GM19193 (cell line): ENCODE data around the gene PYGB.

Source experiments
- POLR2A ChIP-seq: IDR thresholded peaks from 4 replicates; pipeline ENCODE4 v1.6.1; 2011; ENCODE audit not compliant: insufficient read depth, insufficient read length; ENCODE audit errors: extremely low read depth

Gene PYGB

GRCh38 chr20:25236450-25237304, 11.2 kb upstream of the PYGB start:
- no peak for TF ChIP-seq POLR2A

- no peak for TF ChIP-seq POLR2A
These were observed 10.1 kb upstream of the PYGB start for GRCh38 chr20:25237610-25238318.

DNA sequence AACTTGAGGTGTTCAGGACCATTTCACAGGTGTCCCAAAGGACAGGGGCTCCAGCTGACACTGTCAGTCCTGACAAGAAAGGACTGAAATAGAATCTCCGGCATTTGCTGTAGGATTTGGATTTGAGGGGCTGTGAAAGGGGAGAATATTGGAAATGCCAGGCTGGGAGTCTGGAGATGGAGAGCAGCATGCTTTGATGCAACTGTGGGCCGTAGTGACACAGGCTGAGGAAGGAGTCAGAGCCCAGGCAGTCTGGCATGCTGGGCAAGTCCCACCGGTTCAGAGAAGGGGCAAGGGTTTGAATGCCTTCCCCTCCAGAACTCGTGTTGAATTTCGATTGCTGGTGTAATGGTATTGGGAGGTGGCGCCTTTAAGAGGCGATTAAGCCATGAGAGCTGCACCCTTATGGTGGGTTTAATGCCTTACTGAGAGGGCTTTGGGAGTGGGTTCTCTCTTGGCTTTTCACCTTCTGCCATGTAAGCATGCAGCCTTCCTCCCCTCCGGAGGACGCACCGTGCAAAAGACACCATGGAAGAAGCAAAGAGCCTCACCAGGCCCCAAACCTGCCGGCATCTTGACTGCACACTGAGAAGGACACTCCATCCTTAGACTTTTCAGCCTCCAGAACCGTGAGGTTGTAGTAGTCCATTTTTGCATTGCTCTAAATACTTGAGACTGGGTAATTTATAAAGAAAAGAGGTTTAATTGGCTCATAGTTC, 9.4 kb upstream of the PYGB start:
- TF ChIP-seq POLR2A: no peak

DNA sequence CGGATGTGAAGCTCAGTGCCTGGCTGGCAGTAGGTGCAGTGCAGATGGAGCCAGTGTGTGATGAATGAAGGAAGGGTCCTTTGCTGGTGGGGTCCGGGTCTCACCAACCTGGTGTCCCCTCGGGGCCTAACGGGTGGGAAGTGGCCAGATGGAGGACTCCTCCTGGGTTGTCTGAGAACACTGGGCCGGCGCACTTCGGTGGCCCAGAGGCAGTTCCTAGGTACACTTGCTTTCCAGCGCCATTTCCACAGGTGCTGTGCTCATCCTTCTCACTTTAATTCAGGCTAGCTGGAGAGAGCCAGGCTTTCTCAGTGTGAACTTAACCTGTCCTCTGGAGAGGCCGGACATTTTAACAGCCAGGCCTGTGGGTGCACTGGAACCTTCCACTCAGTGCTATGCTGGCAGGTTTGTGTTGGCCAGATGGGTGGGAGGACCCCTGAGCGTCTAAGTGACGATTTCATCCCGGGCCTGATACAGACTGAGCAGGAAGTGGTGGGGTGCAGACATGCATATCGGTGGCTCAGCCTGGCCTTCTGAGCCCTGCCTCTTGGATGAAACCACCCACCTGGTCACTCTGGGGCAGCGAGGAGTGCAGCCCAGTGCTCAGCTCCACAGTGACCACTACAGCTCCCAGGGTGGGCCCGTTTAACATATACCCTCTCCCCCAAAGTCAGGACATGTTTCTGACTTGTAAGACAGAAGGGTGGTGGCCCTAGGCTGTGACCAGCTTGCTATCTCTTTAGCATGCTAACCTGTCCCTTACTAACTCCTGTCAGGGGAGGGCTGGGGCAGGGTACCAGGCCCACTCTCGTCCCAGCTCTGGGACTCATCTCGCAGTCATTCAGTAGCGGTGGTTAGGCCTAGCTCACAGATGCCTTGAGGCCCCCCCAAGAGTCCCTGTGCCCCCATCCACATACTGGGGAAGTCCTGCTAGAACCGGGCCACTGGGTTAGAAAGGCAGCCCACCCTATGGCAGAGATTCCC, 8.2 kb upstream of the PYGB start:
- no peak for TF ChIP-seq POLR2A

GRCh38 chr20:25242231-25242630, 5.7 kb upstream of the PYGB start:
- TF ChIP-seq POLR2A: no peak

DNA sequence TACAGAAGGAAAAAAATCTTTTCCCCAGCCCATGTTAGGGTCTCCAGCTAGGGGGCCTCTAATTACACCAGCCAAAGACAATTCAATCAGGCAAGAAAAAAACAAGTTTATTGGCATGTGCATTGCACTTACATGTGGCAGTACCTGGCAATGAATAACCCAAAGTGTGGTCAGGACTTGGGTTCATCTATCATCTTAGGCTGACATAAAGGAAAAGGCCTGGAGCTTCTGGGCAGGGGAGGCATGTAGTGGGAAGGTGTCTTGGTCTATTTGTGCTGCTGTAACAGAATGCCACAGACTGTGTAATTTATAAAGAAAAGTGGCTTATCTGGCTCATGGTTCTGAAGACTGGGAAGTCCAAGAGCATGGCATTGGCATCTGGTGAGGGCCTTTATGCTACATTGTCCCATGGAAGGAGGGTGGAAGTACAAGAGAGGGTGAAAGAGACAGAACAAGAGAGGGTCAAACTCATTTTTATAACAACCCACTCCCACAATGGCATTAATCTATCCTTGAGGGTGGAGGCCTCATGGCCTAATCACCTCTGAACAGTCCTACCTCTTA, 4.4 kb upstream of the PYGB start:
- no peak for TF ChIP-seq POLR2A

DNA sequence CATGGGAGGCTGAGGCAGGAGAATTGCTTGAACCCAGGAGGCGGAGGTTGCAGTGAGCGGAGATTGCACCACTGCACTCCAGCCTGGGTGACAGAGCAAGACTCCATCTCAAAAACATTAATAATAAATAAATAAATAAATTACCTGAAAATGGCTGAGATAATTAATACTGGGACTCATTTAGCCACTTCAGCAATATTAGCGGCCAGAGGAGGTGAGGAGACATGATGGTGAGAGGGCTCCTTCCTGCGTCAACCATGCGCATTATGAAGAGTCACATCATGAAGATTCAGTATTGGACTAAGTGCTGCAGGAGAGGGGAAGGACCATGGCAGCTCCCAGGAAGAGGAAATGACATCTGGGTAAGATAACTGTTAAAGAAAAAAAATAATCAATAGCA, 2.9 kb upstream of the PYGB start:
- TF ChIP-seq POLR2A: no peak

GRCh38 chr20:25245461-25245860, 2.4 kb upstream of the PYGB start:
- no peak for TF ChIP-seq POLR2A

- no peak for TF ChIP-seq POLR2A
These were observed 1.5 kb upstream of the PYGB start for GRCh38 chr20:25246182-25246999.

- TF ChIP-seq POLR2A: no peak
These were observed 826 bp upstream of the PYGB start for GRCh38 chr20:25247000-25247517.

DNA sequence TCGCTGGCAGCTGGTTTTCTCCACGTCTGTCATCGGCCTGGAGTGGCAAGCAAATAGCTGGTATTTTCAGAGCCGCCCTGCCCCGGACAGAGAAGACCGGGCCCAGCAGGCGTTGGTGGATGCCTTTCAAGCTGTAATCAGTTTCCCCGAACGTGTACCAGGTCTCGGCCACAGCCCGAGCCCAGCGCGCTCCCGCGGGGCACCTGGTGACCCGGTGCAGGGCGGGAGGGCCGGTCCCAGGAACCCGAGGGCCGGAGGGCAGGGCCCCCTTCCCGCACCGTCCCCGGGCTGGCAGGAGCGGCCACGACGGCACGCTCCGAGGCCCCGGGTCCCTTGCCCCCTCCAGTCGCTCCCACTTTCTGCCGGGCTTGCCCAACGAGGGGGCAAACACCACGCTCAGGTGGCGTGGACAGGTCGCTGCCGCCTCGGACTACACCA, 348 bp upstream of the PYGB start:
- no peak for TF ChIP-seq POLR2A

DNA sequence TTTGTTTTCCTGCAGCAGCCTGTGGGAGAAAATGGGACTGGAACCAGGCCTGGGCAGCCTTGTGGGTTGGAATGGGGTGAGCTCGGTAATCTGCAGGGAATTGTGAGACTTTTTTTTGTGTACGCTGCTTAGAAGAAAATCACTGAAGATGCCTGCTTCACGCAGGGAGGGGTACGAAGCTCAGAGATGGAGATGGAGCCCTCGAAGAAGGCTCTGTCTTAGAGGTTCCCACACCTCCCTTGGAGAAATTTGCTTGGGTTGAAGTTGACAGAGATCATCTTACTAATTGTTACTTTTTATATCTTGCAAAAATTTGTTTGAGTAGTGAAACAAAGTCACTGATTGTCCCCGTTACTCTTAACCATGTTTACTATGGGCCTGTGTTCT, 894 bp downstream of the PYGB start:
- TF ChIP-seq POLR2A: no peak
